ENCODE measurements around the gene JSRP1.
"Not testable (repeated sequence)": the region's sequence is repeated elsewhere in the genome, so short reads cannot be mapped to it uniquely, and the experiment has no call there.

Gene JSRP1

GRCh38 chr19:2282062-2282861 lies 26.0 kb upstream of the JSRP1 start, which contains the start of gene PEAK3:
TSS of gene PEAK3 (minus strand) at chr19:2282175. CDS start at chr19:2280931, 1,244 bp downstream.
- no peak for DNase-seq (ENCODE audit: low spot score)

- not testable (repeated sequence) for DNase-seq (ENCODE audit: low spot score)
Observed at GRCh38 chr19:2281265-2282061, 25.2 kb upstream of the JSRP1 start.

DNA sequence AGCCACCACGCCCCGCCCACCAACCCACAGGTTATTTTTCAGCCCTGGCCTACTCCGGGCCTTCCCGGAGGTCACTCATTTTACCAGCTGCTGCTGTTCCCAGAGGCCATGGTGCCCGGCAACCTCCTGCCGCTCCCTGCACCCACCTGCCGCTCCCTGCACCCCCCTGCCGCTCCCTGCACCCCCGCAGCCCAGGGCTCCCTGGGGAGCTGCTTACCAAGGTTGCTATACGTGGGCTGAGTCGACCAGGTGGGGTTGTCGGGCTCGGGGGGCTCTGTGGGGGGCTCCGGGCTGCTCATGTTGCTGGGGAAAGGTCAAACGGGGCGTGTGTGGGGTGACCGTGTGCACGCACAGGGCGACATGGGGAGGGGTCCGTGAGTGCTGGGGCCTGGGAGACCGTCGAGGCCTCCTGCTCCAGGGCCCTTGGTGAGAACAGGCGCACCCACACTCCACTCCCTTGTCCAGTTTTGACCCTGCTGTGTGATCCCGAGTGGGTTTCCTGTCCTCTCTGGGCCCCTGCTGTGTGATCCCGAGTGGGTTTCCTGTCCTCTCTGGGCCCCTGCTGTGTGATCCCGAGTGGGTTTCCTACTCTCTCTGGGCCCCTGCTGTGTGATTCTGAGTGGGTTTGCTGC lies 24.5 kb upstream of the JSRP1 start:
- DNase-seq (ENCODE audit: low spot score), result no peak

GRCh38 chr19:2278459-2279158 lies 22.4 kb upstream of the JSRP1 start:
- no peak for DNase-seq (ENCODE audit: low spot score)

DNA sequence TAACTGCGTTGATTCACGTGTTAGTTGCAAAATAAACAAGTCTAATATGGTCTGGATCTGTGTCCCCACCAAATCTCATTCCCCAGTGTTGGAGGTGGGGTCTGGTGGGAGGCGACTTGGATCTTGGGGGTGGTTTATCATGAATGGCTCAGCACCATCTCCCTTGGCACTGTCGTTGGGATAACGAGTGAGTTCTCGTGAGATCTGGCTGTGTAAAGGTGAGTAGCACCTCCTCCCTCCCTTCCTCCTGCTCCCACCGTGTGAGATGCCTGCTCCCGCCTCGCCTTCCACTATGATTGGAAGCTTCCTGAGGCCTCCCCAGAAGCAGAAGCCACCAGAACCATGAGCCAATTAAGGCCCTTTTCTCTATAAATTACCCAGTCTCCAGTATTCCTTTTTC lies 20.9 kb upstream of the JSRP1 start:
- DNase-seq (ENCODE audit: low spot score), result no peak

DNA sequence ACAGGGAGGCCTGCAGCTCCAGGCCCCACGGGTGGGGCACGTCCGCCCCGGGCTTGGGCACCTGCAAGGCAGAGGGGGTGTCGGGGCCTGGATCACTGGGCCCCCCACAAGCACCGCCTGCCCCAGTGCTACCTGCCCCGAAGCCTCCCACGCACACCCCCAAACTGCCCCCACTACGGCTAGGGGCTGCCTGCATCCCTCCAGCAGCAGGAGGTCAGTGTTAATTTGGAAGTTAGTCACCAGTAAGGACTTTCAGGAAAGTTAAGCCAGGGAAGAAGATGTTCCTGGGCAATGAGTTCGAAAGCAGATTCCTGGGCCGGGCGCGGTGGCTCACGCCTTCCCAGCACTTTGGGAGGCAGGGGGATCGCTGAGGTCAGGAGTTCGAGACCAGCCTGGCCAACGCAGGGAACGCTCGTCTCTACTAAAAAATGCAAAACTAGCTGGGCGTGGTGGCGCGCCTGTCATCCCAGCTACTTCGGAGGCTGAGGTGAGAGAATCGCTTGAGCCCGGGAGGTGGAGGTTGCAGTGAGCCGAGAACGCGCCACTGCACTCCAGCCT lies 20.3 kb upstream of the JSRP1 start:
- no peak for DNase-seq (ENCODE audit: low spot score)

- DNase-seq (ENCODE audit: low spot score), result no peak
Observed at GRCh38 chr19:2275588-2276428, 19.6 kb upstream of the JSRP1 start.

DNA sequence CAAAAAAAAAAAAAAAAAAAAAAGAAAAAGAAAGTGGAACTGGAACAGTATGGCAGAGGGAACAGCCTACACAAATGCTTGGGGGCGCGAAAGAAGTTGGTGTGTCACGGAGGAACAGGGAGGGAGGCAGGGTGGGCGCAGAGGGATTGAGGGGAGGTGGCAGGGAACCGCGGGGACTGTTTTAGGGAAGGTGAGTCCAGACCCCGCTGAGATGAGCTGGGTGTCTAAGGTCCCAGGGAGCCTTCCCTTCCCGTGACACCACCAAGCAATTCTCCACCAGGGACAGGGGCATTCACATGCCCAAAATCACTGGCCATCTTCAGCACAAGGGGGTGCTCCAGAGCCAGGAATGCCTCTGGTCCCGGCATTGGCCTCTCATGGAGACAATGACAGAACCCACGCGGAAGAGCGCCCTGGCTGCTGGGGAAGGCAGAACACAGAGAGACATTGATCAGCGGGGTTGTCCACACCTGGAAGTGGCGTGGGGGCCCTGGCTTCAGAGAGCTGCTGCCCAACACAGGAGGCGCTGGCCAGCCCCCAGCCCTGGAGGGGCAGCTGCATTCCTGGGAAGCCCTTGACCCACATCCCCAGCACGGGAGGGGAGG lies 18.8 kb upstream of the JSRP1 start:
- peak; percentile 94 for DNase-seq (ENCODE audit: low spot score)

DNA sequence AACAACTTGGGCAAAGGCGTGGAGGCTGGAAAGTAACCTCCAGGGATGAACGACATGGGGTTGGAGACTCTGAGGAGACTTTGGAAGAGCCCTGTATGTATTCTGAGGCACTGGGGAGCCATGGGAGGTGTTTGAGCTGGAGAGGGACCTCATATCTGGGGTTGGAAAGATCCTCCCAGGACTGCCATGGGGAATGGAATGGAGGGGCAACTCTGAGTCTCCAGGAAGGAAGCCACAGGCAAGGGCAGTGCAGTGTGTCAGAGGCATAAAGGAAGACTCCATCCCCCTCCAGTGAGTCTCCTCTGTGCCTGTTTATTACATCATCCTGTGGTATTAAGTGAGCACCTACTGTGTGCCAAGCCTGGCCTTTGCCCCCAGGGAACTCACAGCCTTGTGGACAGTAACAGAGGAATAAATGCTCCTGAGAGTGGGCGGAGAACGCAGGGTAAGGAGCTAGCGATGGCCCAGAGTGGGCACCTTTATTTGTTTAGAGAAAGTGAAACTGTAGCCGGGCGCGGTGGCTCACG lies 18.0 kb upstream of the JSRP1 start:
- no peak for DNase-seq (ENCODE audit: low spot score)

DNA sequence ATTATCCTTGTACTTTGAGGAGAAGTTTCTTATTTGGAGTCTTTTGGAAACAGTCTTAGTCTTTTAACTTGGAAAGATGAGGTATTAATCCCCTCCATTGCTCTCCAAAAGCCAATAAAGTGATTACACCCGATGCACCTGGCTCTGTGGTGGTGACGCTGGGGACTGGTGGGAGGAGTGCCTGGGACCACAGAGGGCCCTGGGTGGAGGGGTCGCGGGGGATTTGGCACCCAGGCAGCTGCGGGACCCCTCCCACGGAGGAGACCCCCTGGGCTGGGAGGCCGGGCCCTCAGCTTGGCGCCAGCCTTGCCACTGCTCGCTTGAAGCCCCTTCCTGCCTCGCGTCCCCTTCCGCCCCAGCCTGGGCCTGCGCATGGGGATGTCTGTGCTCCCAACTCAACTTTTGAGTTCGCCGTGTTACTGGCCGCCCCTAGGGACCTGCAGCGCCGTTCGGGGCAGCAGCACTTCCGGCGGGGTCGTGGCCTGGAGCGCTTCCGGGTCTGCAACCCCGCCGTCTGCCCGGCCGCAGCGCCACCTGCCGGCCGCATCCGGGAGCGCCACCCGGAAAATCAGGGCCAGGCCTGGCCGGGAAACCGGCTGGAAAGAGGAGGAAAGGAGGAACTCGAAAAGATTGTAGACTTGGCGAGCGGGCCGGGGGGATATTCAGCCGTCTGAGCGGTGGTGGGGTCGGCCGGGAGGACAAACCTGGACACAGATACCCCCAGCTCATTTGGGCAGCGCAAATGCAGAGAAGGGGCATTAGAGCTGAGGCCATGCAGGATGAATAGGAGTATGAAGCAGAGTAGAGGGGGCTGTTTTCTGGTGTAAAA lies 17.4 kb upstream of the JSRP1 start:
- peak; percentile 98 for DNase-seq (ENCODE audit: low spot score)

DNA sequence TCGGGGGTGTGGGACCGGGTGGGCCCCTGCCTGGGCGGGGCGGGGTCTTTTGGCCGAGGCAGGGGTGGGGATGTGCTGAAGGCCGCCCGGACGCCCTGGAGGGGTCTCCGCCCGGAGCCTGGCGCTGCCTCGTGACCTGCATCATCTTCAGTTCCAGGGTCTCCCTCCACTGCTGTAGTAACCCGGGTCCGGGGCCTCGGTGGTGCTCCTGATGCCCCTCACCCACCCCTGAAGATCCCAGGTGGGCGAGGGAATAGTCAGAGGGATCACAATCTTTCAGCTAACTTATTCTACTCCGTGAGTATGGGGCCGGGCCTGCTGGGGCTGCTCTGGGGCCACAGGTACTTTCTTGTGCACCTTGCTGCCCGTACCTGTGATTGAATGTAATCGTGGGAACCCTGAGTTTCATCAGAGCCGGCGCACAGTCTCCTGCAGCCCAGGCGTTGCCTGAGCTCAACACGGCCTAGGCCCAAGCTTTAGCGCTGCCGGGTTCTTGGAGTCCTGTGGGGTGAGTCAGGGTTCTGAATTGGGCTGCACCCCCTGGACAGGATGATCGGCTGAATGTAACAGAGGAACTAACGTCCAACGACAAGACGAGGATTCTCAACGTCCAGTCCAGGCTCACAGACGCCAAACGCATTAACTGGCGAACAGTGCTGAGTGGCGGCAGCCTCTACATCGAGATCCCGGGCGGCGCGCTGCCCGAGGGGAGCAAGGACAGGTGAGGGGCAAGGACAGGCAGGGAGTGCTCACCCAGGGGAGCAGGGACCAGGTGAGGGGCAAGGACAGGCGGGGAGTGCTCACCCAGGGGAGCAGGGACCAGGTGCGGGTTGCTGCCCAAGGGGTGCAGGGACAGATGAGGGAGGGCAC lies 15.3 kb upstream of the JSRP1 start:
- DNase-seq (ENCODE audit: low spot score), result no peak

GRCh38 chr19:2270423-2271233 lies 14.4 kb upstream of the JSRP1 start:
- peak; percentile 86 for DNase-seq (ENCODE audit: low spot score)

DNA sequence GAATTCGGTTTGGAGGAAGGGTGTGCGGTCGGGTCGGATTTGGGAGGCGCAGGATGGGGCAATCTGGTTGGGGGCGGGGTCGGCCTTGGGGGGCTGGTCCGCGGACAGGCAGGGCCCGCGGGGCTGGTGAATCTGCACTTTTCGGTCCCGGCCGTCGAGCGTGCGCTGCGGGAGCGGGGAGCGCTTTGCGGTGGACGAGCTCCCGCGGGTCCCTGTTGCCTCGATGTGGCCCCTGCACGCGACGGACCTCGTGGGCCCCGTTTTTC lies 13.9 kb upstream of the JSRP1 start:
- no peak for DNase-seq (ENCODE audit: low spot score)

DNA sequence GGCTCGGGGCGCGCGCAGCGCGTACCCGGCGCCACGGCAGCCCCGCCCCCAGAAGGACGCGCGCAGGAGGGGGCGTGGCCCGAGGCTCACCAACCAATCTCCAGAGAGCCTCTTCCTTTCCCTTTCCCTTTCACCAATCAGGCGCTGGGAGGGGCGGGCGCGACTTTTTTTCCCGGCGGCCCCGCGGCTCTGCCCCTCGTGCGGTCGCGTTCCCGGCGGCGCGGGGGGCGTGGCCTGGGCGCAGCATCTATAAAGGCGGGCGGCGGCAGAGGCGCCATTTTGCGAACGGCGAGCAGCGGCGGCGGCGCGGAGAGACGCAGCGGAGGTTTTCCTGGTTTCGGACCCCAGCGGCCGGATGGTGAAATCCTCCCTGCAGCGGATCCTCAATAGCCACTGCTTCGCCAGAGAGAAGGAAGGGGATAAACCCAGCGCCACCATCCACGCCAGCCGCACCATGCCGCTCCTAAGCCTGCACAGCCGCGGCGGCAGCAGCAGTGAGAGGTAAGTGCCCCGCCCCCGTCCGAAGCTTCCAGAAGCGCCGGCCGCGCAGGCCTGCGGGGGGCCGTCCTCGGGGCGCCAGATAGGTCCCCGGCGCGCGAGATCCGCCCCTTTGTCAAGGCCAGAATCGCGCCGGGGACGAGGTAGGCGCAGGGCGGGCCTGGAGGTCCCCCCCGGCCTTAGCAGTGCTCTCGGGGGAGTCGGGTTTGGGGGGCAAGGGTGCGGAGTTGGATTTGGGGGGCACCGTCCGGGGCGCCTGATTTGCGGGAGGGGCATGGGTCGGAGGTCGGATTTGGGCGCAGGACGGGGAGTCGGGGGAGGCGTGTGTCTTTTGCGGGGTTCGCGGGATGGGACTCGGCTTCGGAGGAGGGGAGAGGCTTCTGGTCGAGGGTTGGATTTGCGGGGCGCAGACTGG lies 13.3 kb upstream of the JSRP1 start:
- peak; percentile 100 for DNase-seq (ENCODE audit: low spot score)

- DNase-seq (ENCODE audit: low spot score), result no peak
Observed at GRCh38 chr19:2268861-2269243, 12.6 kb upstream of the JSRP1 start.

GRCh38 chr19:2268480-2268830 lies 12.2 kb upstream of the JSRP1 start:
- DNase-seq (ENCODE audit: low spot score), result no peak
